Panc1 (cell line): ENCODE data around the gene DNAL1.
"Not testable (repeated sequence)": the region's sequence is repeated elsewhere in the genome, so short reads cannot be mapped to it uniquely, and the experiment has no call there.

Experiments used
- POLR2AphosphoS5 ChIP-seq: IDR thresholded peaks from 2 replicates; pipeline ENCODE4 v1.6.1; 2012; ENCODE audit warnings: mild to moderate bottlenecking, low read depth, low read length, moderate library complexity
- TCF7L2 ChIP-seq: IDR thresholded peaks from 2 replicates; pipeline ENCODE4 v1.6.1; 2011; ENCODE audit warnings: mild to moderate bottlenecking, low read depth, low read length, inconsistent platforms
- TF ChIP-seq, protein P1 (sequence below): fragments of 450-650 bp; IDR thresholded peaks from 2 replicates; pipeline ENCODE4 v1.5.1; 2017; ENCODE audit warnings: mild to moderate bottlenecking

DNA sequence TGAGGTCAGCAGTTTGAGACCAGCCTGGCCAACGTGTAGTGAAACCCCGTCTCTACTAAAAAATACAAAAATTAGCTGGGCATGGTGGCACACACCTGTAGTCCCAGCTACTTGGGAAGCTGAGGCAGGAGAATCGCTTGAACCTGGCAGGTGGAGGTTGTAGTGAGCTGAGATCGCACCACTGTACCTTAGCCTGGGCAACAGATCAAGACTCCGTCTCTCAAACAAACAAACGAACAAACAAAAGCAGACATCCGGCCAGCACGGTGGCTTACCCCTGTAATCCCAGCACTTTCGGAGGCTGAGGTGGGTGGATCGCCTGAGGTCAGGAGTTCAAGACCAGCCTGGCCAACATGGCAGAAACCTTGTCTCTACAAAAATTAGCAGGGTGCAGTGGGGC is 8.4 kb upstream of the DNAL1 start:
- not testable (repeated sequence) for TF ChIP-seq TCF7L2, POLR2AphosphoS5
- TF ChIP-seq, protein P1, sequence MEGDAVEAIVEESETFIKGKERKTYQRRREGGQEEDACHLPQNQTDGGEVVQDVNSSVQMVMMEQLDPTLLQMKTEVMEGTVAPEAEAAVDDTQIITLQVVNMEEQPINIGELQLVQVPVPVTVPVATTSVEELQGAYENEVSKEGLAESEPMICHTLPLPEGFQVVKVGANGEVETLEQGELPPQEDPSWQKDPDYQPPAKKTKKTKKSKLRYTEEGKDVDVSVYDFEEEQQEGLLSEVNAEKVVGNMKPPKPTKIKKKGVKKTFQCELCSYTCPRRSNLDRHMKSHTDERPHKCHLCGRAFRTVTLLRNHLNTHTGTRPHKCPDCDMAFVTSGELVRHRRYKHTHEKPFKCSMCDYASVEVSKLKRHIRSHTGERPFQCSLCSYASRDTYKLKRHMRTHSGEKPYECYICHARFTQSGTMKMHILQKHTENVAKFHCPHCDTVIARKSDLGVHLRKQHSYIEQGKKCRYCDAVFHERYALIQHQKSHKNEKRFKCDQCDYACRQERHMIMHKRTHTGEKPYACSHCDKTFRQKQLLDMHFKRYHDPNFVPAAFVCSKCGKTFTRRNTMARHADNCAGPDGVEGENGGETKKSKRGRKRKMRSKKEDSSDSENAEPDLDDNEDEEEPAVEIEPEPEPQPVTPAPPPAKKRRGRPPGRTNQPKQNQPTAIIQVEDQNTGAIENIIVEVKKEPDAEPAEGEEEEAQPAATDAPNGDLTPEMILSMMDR, result not testable (repeated sequence)
